Thyroid gland (tissue), 4 donors: ENCODE measurements around the gene DPEP2NB. TPM values are rescaled to one million over a fixed set of nuclear protein-coding genes. Genes with fewer than 3 reads are reported as not detected.

Experiments
- DNase-seq, 2 donors: peaks; one replicate each; pipeline ENCODE4 v3.0.0-alpha.2; 2019
- H3K27ac ChIP-seq, 3 donors: fragments of 200-600 bp; sonication (generic); 1 replicate in 2 of 3; 2 replicates in 1 of 3; pipeline ENCODE4 v1.5.1; 2016 to 2019; ENCODE audit warnings: mild to moderate bottlenecking in 1 of 3, moderate library complexity in 1 of 3
- H3K27me3 ChIP-seq: fragments of 200-600 bp; sonication (generic); one replicate; pipeline ENCODE4 v1.5.1; 2019
- H3K36me3 ChIP-seq, 2 donors: fragments of 200-600 bp; sonication (generic); one replicate each; pipeline ENCODE4 v1.5.1; 2016 to 2019
- H3K4me1 ChIP-seq, 2 donors: fragments of 200-600 bp; sonication (generic); one replicate each; pipeline ENCODE4 v1.5.1; 2017 to 2019
- H3K4me3 ChIP-seq, 3 donors: fragments of 200-600 bp; sonication (generic); replicated peaks in 1 of 3; 1 replicate in 2 of 3; 2 replicates in 1 of 3; pipeline ENCODE4 v1.5.1; 2016; ENCODE audit warnings: mild to moderate bottlenecking in 1 of 3
- H3K9me3 ChIP-seq: fragments of 200-600 bp; sonication (generic); one replicate; pipeline ENCODE4 v1.5.1; 2017
- CTCF ChIP-seq, 6 experiments: fragments of 200-600 bp in 3 of 6; fragments of 450-650 bp in 3 of 6; sonication (generic) in 3 of 6; IDR thresholded peaks; one replicate each; pipeline ENCODE4 v1.5.1; 2016 to 2019; ENCODE audit warnings: antibody characterized with exemption in 6 of 6, mild to moderate bottlenecking in 2 of 6, inconsistent platforms in 1 of 6, moderate library complexity in 1 of 6
- POLR2A ChIP-seq, 2 donors: fragments of 450-650 bp; IDR thresholded peaks; one replicate each; pipeline ENCODE4 v1.6.1; 2017; ENCODE audit warnings: antibody characterized with exemption in 2 of 2, mild to moderate bottlenecking in 2 of 2, moderate library complexity in 1 of 2
- WGBS, 2 donors: methylation state at CpG; one replicate each; pipeline ENCODE4 v1.1.5; 2017; 5-methylcytosine and 5-hydroxymethylcytosine counted together
- intact Hi-C: fragments of 100-400 bp; cut with DNase I; formaldehyde crosslinking; loops from one replicate; pipeline ENCODE4 v1.15.1; 2023
- small RNA-seq: library from RNA; depleted of rRNA; stranded (forward); fragments of <200 nt; gene quantifications from one replicate; pipeline ENCODE3, GENCODE V24; 2016
- total RNA-seq, 4 donors: library from RNA; depleted of rRNA; stranded (reverse); fragments of >200 nt; gene quantifications; one replicate each; pipeline ENCODE4 v1.2.3, GENCODE V29; 2016

DPEP2NB gene
- total RNA-seq, 4 donors from 2014 or later: not detected

DNA sequence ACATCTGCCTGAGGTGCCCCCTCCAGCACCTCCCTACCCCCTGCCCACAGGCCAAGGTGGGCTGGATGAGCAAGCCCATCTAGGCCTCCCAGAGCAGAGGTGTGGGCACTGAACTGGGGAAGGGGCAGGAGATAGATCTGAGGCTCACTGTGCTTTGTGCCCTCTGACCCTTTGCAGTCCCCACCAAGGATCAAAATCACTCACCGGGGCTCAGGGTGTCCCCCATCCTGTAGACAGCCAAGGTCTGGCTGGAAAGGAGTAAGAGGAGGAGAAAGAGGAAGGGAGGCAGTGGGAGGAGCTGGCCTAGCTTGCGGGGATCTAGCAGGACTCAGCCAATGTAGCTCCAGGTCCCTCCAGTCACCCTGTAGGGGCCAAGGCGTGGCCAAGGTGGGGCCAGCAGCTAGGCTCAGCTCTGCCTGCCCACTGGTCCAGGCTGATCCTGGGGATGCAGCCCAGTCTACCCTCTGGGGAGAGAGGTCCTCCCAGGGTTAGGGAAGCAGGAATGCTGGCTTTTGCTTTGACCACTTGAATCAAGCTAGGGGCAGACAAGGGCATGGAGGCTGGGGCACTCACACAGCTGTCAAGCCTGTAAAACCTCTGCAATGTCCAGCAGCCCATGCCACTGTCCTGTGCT lies 49.0 kb downstream of the DPEP2NB start:
- peaks cover 8 to 14% of the 10 kb centered on the region in 2 donors for H3K36me3 ChIP-seq
- H3K9me3 ChIP-seq: no peaks in the 10 kb centered on the region
- intact Hi-C loops: no loop called here
- no peak for TF ChIP-seq CTCF (IDR thresholded peaks at IDR 0.05)
- TF ChIP-seq POLR2A (IDR thresholded peaks at IDR 0.05): no peak
- DNase-seq: peak; percentile 21 to 33
- H3K27me3 ChIP-seq: no peaks in the 10 kb centered on the region
- H3K4me1 ChIP-seq: peaks cover 39 to 56% of the 10 kb centered on the region in 2 donors
- peak overlapping the region in 1 of 3 donors; percentile 94 for H3K4me3 ChIP-seq
- peak overlapping the region; percentile 60 to 93 (median 92) for H3K27ac ChIP-seq
- WGBS, 2 donors: 61 to 70% methylated on average over 3 of the region's 3 CpGs

DNA sequence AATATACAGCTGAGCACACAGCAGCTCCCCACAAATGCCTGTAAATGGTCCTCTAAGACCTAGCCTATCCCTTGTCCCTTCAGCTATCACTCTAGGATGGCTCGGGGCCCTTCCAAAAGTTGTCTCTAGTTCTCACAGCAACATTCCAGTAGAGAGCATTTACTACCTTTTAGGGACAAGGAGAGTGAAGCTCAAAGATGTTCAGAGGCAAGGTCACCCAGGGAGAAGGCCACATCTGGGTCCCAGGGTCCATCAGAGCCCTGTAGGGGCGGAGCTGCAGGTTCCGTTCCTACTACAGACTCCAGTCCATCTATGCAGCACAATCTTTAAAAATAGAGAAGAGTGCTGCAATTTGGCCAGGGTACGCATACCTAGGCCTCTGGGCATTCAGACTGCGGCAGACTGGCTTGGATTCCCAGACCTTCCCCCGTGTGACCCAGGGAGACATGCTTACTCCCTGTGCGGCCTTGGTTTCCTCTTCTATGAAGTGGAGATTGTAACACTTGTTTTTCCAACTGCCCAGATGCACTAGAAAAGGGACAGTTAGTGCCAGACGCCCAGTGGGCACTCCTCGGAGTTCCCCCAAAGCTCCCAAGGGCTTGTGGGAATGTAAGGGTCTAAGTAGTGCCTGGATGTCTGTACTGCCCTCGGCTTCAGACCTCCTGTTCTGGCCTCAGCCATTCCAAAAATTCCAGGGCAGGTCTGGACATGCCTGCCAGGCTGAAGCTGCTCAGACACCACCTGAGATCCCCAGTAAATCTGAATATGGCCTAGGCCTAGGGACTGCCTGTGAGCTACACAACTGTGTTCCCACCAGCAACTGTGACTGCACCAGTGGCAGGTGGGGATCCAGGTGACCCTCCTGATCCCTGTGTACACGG lies 49.8 kb downstream of the DPEP2NB start:
- no peaks in the 10 kb centered on the region for H3K9me3 ChIP-seq
- H3K27ac ChIP-seq: peak overlapping the region; percentile 60 to 93 (median 92)

GRCh38 chr16:67964477-67965131 lies 51.1 kb downstream of the DPEP2NB start:
- peaks cover 47 to 76% of the 10 kb centered on the region in 2 donors for H3K4me1 ChIP-seq
- no peak for DNase-seq
- peaks cover 14 to 18% of the 10 kb centered on the region in 2 donors for H3K36me3 ChIP-seq
- TF ChIP-seq POLR2A (IDR thresholded peaks at IDR 0.05) (no peak), CTCF (IDR thresholded peaks at IDR 0.05) (no peak)
- no peaks in the 10 kb centered on the region for H3K27me3 ChIP-seq
- no peaks in the 10 kb centered on the region for H3K9me3 ChIP-seq
- intact Hi-C loops: no loop called here
- WGBS, 2 donors: 90 to 93% methylated on average over 6 of the region's 6 CpGs
- H3K4me3 ChIP-seq: no peak overlapping the region
- no peak overlapping the region for H3K27ac ChIP-seq

More for the DNA sequence above, 49.8 kb downstream of the DPEP2NB start:
- intact Hi-C loops: no loop called here
- Histone ChIP-seq H3K36me3 (peaks cover 14 to 15% of the 10 kb centered on the region in 2 donors), H3K4me3 (peak overlapping the region in 1 of 3 donors; percentile 94), H3K27me3 (no peaks in the 10 kb centered on the region), H3K4me1 (peaks cover 43 to 64% of the 10 kb centered on the region in 2 donors)
- WGBS, 2 donors: 77 to 82% methylated on average over 9 to 11 of the region's 11 CpGs
- TF ChIP-seq CTCF (IDR thresholded peaks at IDR 0.05) (no peak), POLR2A (IDR thresholded peaks at IDR 0.05) (no peak)
- DNase-seq: no peak

- H3K27me3 ChIP-seq: no peaks in the 10 kb centered on the region
- H3K4me1 ChIP-seq: peaks cover 47 to 84% of the 10 kb centered on the region in 2 donors
- peak; percentile 61 to 69 for DNase-seq
- H3K4me3 ChIP-seq: no peak overlapping the region
- 64 to 76% methylated on average over 17 to 28 of the region's 32 CpGs for WGBS, 2 donors
- H3K9me3 ChIP-seq: no peaks in the 10 kb centered on the region
- H3K27ac ChIP-seq: peak overlapping the region in 2 of 3 donors; percentile 29 to 30
- no peak for TF ChIP-seq CTCF (IDR thresholded peaks at IDR 0.05)
- peaks cover 19 to 20% of the 10 kb centered on the region in 2 donors for H3K36me3 ChIP-seq
- intact Hi-C loops: no loop called here
These were observed 51.9 kb downstream of the DPEP2NB start for GRCh38 chr16:67963662-67964321.

Small RNAs within 50 kb of the gene (small RNA-seq; reads per million reads assigned to genes)
- not detected for gene RNU6-359P

Other genes starting within 250 kb of the DPEP2NB start
- gene RANBP10, start 209.4 kb downstream of the DPEP2NB start, total RNA-seq: 10 to 100 TPM in 2 of 4 donors, 1 to 10 TPM in 2; 9.2 to 13.0 (median 11.0) TPM
- gene TSNAXIP1, start 209.0 kb downstream of the DPEP2NB start, total RNA-seq: 1 to 10 TPM in 2 of 4 donors, under 1 TPM in 2; 0.34 to 3.2 (median 0.93) TPM
- 10 to 100 TPM; 53.5 to 79.0 (median 67.8) TPM for gene THAP11, start 173.6 kb downstream of the DPEP2NB start, total RNA-seq
- gene NUTF2, start 169.0 kb downstream of the DPEP2NB start, total RNA-seq: 100 to 1,000 TPM in 1 of 4 donors, 10 to 100 TPM in 3; 31.6 to 153 (median 58.4) TPM
- gene CENPT, start 168.2 kb downstream of the DPEP2NB start, total RNA-seq: 10 to 100 TPM; 15.7 to 43.8 (median 26.2) TPM
- gene EDC4, start 142.9 kb downstream of the DPEP2NB start, total RNA-seq: 10 to 100 TPM; 31.4 to 68.2 (median 41.2) TPM
- gene NRN1L, start 131.0 kb downstream of the DPEP2NB start, total RNA-seq: 1 to 10 TPM in 1 of 4 donors, not detected in 3; 2.0 TPM
- gene PSKH1, start 122.7 kb downstream of the DPEP2NB start, total RNA-seq: 10 to 100 TPM; 20.3 to 35.7 (median 28.8) TPM
- under 1 TPM in 2 of 4 donors, not detected in 2; 0.34 to 0.94 TPM for gene CTRL, start 84.0 kb downstream of the DPEP2NB start, total RNA-seq
- gene PSMB10, start 79.1 kb downstream of the DPEP2NB start, total RNA-seq: 10 to 100 TPM; 22.9 to 39.7 (median 32.5) TPM
- 10 to 100 TPM in 3 of 4 donors, 1 to 10 TPM in 1; 9.9 to 16.4 (median 13.4) TPM for gene LCAT, start 71.8 kb downstream of the DPEP2NB start, total RNA-seq
- gene SLC12A4, start 47.3 kb downstream of the DPEP2NB start, total RNA-seq: 10 to 100 TPM; 47.0 to 65.1 (median 51.7) TPM
- under 1 TPM in 2 of 4 donors, not detected in 2; 0.11 to 0.40 TPM for gene DPEP3, start 35.4 kb downstream of the DPEP2NB start, total RNA-seq
- gene DPEP2, start 16.4 kb downstream of the DPEP2NB start, total RNA-seq: 1 to 10 TPM in 3 of 4 donors, under 1 TPM in 1; 0.22 to 2.5 (median 2.1) TPM
- 10 to 100 TPM in 1 of 4 donors, 1 to 10 TPM in 3; 4.2 to 10.0 (median 6.6) TPM for gene DDX28, start 7.3 kb upstream of the DPEP2NB start, total RNA-seq
- gene DUS2, start 7.4 kb upstream of the DPEP2NB start, total RNA-seq: 10 to 100 TPM; 10.0 to 14.1 (median 12.9) TPM
- gene NFATC3, start 69.5 kb upstream of the DPEP2NB start, total RNA-seq: 100 to 1,000 TPM in 1 of 4 donors, 10 to 100 TPM in 3; 67.7 to 107 (median 71.7) TPM
- 10 to 100 TPM; 42.9 to 86.9 (median 50.5) TPM for gene ESRP2, start 220.2 kb upstream of the DPEP2NB start, total RNA-seq
- gene PLA2G15, start 229.5 kb upstream of the DPEP2NB start, total RNA-seq: 10 to 100 TPM; 20.8 to 40.3 (median 38.4) TPM
- 100 to 1,000 TPM in 1 of 4 donors, 10 to 100 TPM in 3; 73.1 to 116 (median 85.7) TPM for gene SLC7A6, start 248.6 kb upstream of the DPEP2NB start, total RNA-seq